ENCODE results near the gene RUNDC3A.
"Not testable (repeated sequence)": the region's sequence is repeated elsewhere in the genome, so short reads cannot be mapped to it uniquely, and the experiment has no call there.

The RUNDC3A gene

GRCh38 chr17:44318077-44318892 is 9.9 kb downstream of the RUNDC3A start:
- DNase-seq (ENCODE audit: low read depth in 3 of 3) = no peak

- DNase-seq (ENCODE audit: low read depth in 3 of 3) = no peak
These were observed 11.7 kb downstream of the RUNDC3A start for GRCh38 chr17:44320066-44320465.

GRCh38 chr17:44321246-44322120 is 13.1 kb downstream of the RUNDC3A start:
- DNase-seq (ENCODE audit: low read depth in 3 of 3) = no peak

- DNase-seq (ENCODE audit: low read depth in 3 of 3) = no peak
These were observed 14.0 kb downstream of the RUNDC3A start for GRCh38 chr17:44322236-44322895.

GRCh38 chr17:44323359-44324091 is 15.1 kb downstream of the RUNDC3A start:
- no peak for DNase-seq (ENCODE audit: low read depth in 3 of 3)

- DNase-seq (ENCODE audit: low read depth in 3 of 3) = no peak
These were observed 15.7 kb downstream of the RUNDC3A start for GRCh38 chr17:44324092-44324570.

- peak; percentile 91 to 95 (median 93) for DNase-seq (ENCODE audit: low read depth in 3 of 3)
These were observed 16.3 kb downstream of the RUNDC3A start, which contains the start of gene SLC25A39 for GRCh38 chr17:44324571-44325275. TSS of gene SLC25A39 (minus strand) at chr17:44324823. CDS start at chr17:44323562, 1,261 bp downstream.

GRCh38 chr17:44326861-44327444 is 18.6 kb downstream of the RUNDC3A start:
- peak; percentile 82 to 90 (median 89) for DNase-seq (ENCODE audit: low read depth in 3 of 3)

GRCh38 chr17:44327715-44328449 is 19.5 kb downstream of the RUNDC3A start:
- DNase-seq (ENCODE audit: low read depth in 3 of 3) = no peak

- DNase-seq (ENCODE audit: low read depth in 3 of 3) = not testable (repeated sequence)
These were observed 21.1 kb downstream of the RUNDC3A start for GRCh38 chr17:44329516-44329915.

GRCh38 chr17:44330263-44330662 is 21.9 kb downstream of the RUNDC3A start:
- not testable (repeated sequence) for DNase-seq (ENCODE audit: low read depth in 3 of 3)

GRCh38 chr17:44331249-44331760 is 22.9 kb downstream of the RUNDC3A start:
- peak in 2 of 3 experiments; percentile 57 to 62 for DNase-seq (ENCODE audit: low read depth in 3 of 3)

GRCh38 chr17:44333371-44333770 is 25.0 kb downstream of the RUNDC3A start:
- no peak for DNase-seq (ENCODE audit: low read depth in 3 of 3)

- DNase-seq (ENCODE audit: low read depth in 3 of 3) = no peak
These were observed 25.9 kb downstream of the RUNDC3A start for GRCh38 chr17:44334315-44334714.

- no peak for DNase-seq (ENCODE audit: low read depth in 3 of 3)
These were observed 26.3 kb downstream of the RUNDC3A start for GRCh38 chr17:44334727-44335126.

- no peak for DNase-seq (ENCODE audit: low read depth in 3 of 3)
These were observed 27.2 kb downstream of the RUNDC3A start for GRCh38 chr17:44335564-44335963.

GRCh38 chr17:44335968-44336367 is 27.6 kb downstream of the RUNDC3A start:
- no peak for DNase-seq (ENCODE audit: low read depth in 3 of 3)

GRCh38 chr17:44338702-44339101 is 30.3 kb downstream of the RUNDC3A start:
- DNase-seq (ENCODE audit: low read depth in 3 of 3) = no peak

GRCh38 chr17:44340553-44340952 is 32.2 kb downstream of the RUNDC3A start:
- DNase-seq (ENCODE audit: low read depth in 3 of 3) = not testable (repeated sequence)
